Sigmoid colon (tissue), 4 donors: ENCODE data around the gene ENDOV.

Experiments used
- CTCF ChIP-seq, 4 experiments: fragments of 450-650 bp in 3 of 4; fragments of 200-600 bp in 1 of 4; IDR thresholded peaks; one replicate each; pipeline ENCODE4 v1.5.1; 2016 to 2019; ENCODE audit warnings: antibody characterized with exemption in 4 of 4, mild to moderate bottlenecking in 3 of 4, moderate library complexity in 2 of 4
- EP300 ChIP-seq, 4 donors: sonication (generic); formaldehyde crosslinking; IDR thresholded peaks; one replicate each; pipeline ENCODE4 v1.6.1; 2017; ENCODE audit warnings: antibody characterized with exemption in 4 of 4
- POLR2A ChIP-seq, 2 donors: fragments of 450-650 bp; IDR thresholded peaks; one replicate each; pipeline ENCODE4 v1.6.1; 2016; ENCODE audit warnings: antibody characterized with exemption in 2 of 2, mild to moderate bottlenecking in 2 of 2, moderate library complexity in 2 of 2
- POLR2AphosphoS5 ChIP-seq, 4 donors: sonication (generic); formaldehyde crosslinking; IDR thresholded peaks; one replicate each; pipeline ENCODE4 v1.6.1; 2017; ENCODE audit warnings: antibody characterized with exemption in 4 of 4

GRCh38 chr17:80446645-80447405 is 31.9 kb downstream of the ENDOV start:
- TF ChIP-seq CTCF (IDR thresholded peaks at IDR 0.05), result no peak
- no peak for TF ChIP-seq POLR2AphosphoS5 (IDR thresholded peaks at IDR 0.05)
- TF ChIP-seq POLR2A (IDR thresholded peaks at IDR 0.05), result no peak
- no peak for TF ChIP-seq EP300 (IDR thresholded peaks at IDR 0.05)
